MCF 10A (cell line): ENCODE results near the gene C5orf58. TPM values are rescaled to one million over a fixed set of nuclear protein-coding genes. Genes with fewer than 3 reads are reported as not detected.

ENCODE experiments used
- Bru-seq: library from RNA; stranded (reverse); fragments of 400-500 nt; gene quantifications from one replicate; lab custom pipeline; 2021; lab: Mats Ljungman, UMichigan
- BruChase-seq, 2 experiments: library from RNA; stranded (reverse); fragments of 400-500 nt; gene quantifications; one replicate each; lab custom pipeline; 2021; lab: Mats Ljungman, UMichigan
- BruUV-seq: library from RNA; stranded (reverse); fragments of 400-500 nt; replicated peaks from 2 replicates; lab custom pipeline; 2021; lab: Mats Ljungman, UMichigan
- CTCF ChIA-PET: fragments of 300-600 bp; sonication (Branson Sonifier 250); formaldehyde crosslinking; extraction: SDS; loops from one replicate; lab custom pipeline; 2021; ENCODE audit warnings: antibody characterized with exemption, inconsistent platforms; lab: Yijun Ruan, JAX
- POLR2A ChIA-PET: fragments of 300-600, 350-650 bp; sonication (Branson Sonifier 250); formaldehyde crosslinking; extraction: SDS; loops from one replicate; lab custom pipeline; 2020; ENCODE audit warnings: antibody characterized with exemption, inconsistent platforms; lab: Yijun Ruan, JAX
- DNase-seq: peaks from one replicate; pipeline ENCODE4 v3.0.0-alpha.2; 2018; ENCODE audit not compliant: unreplicated experiment
- H3K27ac Mint-ChIP-seq: one replicate; pipeline ENCODE4 v1.8.0; 2022; ENCODE audit warnings: mild to moderate bottlenecking, low read depth, mixed read lengths; ENCODE audit not compliant: unreplicated experiment
- H3K27me3 Mint-ChIP-seq: one replicate; pipeline ENCODE4 v1.8.0; 2022; ENCODE audit warnings: mixed read lengths; ENCODE audit not compliant: insufficient read depth, unreplicated experiment
- H3K36me3 Mint-ChIP-seq: one replicate; pipeline ENCODE4 v1.8.0; 2022; ENCODE audit warnings: mild to moderate bottlenecking, moderate library complexity, mixed read lengths; ENCODE audit not compliant: insufficient read depth, unreplicated experiment
- H3K4me1 Mint-ChIP-seq: one replicate; pipeline ENCODE4 v1.8.0; 2022; ENCODE audit warnings: mixed read lengths; ENCODE audit not compliant: insufficient read depth, unreplicated experiment
- H3K4me3 Mint-ChIP-seq: one replicate; pipeline ENCODE4 v1.8.0; 2022; ENCODE audit warnings: mild to moderate bottlenecking, moderate library complexity, mixed read lengths; ENCODE audit not compliant: unreplicated experiment
- H3K9me3 Mint-ChIP-seq: one replicate; pipeline ENCODE4 v1.8.0; 2022; ENCODE audit warnings: mixed read lengths; ENCODE audit not compliant: unreplicated experiment
- intact Hi-C: fragments of 100-400 bp; cut with micrococcal nuclease; formaldehyde crosslinking; loops from 2 replicates; pipeline ENCODE4 v1.14.1; 2022
- long read RNA-seq: library from polyadenylated mRNA; stranded (forward); transcript quantifications from one replicate; pipeline ENCODE4 v2.0.0, GENCODE V29; 2022
- total RNA-seq: library from RNA; stranded (reverse); gene quantifications from 2 replicates; pipeline ENCODE4 v1.2.3, GENCODE V29; 2022
- TF ChIP-seq, protein P1 (sequence below): fragments of 200-600 bp; IDR thresholded peaks from one replicate; pipeline ENCODE4 v1.8.0; 2022; ENCODE audit warnings: antibody characterized with exemption, mild to moderate bottlenecking; ENCODE audit not compliant: unreplicated experiment

C5orf58 gene, protein sequence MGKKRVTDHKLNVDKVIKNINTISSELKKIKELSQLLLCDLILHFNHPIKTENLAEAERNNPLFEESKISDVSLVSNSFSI
- total RNA-seq: not detected in 2 replicates
- percentile 3 among the genes with signal in this experiment for Bru-seq, nascent RNA
- not detected for BruChase-seq, experiment 1, labeled RNA remaining after a 6-hour chase
- BruChase-seq, experiment 2, labeled RNA remaining after a 2-hour chase: percentile 8 among the genes with signal in this experiment
- long read RNA-seq: 0 reads

DNA sequence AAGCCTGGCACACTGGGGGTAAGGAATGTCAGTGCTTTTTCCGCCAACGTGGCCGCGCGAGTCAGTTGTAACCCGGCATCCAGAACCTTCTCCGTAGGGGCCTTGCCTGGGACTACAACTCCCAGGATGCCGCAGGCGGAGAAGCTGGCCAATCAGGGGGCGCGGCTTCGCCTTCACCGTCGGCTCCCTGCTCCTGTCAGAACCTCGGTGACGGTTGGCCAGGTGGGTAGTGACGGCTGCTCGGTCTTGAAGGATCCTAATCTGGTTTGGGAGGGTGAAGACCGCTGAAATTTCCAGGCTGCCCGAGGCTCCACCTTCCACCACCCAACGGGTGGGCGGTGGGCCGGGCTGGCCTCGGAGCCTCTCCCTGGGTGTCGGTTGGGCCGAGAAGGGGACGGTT, at the start of gene C5orf58:
TSS of gene C5orf58 (plus strand) at position 200 of the 400 bp plus-strand sequence. CDS start 1,992 bp downstream, outside the sequence.
- no peaks in the 10 kb centered on the region for H3K36me3 Mint-ChIP-seq
- TF ChIP-seq, protein P1, sequence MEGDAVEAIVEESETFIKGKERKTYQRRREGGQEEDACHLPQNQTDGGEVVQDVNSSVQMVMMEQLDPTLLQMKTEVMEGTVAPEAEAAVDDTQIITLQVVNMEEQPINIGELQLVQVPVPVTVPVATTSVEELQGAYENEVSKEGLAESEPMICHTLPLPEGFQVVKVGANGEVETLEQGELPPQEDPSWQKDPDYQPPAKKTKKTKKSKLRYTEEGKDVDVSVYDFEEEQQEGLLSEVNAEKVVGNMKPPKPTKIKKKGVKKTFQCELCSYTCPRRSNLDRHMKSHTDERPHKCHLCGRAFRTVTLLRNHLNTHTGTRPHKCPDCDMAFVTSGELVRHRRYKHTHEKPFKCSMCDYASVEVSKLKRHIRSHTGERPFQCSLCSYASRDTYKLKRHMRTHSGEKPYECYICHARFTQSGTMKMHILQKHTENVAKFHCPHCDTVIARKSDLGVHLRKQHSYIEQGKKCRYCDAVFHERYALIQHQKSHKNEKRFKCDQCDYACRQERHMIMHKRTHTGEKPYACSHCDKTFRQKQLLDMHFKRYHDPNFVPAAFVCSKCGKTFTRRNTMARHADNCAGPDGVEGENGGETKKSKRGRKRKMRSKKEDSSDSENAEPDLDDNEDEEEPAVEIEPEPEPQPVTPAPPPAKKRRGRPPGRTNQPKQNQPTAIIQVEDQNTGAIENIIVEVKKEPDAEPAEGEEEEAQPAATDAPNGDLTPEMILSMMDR: no peak
- DNase-seq: no peak
- BruUV-seq: no TSS peak
- H3K4me3 Mint-ChIP-seq: no peak within 1 kb of the TSS
- intact Hi-C loops: no loop called here
- no peaks in the 10 kb centered on the region for H3K4me1 Mint-ChIP-seq
- CTCF ChIA-PET: interaction anchor here (0.6 to 4.5 kb wide), 2 partner anchors 189 to 201 kb away, joined by 4 to 23 read pairs; no protein-coding TSS in a partner anchor
- no peaks in the 10 kb centered on the region for H3K9me3 Mint-ChIP-seq
- POLR2A ChIA-PET: no interaction called here
- H3K27ac Mint-ChIP-seq: no peak within 1 kb of the TSS
- peaks cover 20% of the 10 kb centered on the region for H3K27me3 Mint-ChIP-seq

DNA sequence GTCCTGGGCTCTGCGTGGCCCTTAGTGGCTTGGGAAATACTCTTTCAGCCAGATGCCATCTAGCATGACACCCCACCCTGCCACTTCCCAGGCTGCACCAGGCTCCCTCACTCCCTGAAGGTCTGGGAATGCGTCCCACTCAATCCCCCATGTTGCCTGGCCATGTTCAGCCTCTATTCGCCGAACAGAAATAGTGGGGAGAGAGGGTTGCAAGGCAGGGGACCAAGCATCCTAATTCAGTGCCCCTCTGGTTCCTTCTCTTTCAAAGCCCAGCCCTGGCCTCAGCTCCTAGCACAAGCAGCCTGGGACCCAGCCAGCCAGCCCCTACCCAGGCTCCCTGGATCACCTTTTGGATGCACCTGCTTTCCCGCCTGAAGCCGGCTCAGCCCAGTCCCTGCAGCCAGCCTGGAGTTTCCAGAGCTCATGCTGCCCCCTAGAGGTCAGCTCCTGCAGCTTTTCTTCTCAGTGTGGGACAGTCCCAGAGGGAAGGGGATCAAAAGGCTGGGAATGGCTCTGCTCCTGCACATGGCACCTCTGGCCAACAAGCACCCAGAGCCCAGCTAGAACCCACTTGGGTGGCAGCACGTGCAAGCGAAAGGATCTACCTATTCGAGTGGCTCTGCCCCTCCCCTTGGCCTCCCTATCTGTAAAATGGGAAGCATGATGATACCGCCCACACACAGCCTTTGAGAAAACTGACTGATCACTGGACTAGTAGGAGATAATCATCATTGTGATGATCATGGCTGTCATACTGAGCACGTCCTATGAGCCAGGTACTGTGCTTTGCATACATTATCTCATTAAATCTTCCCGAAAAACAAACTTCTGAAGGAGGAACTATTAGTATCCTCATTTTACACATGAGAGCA, 48.7 kb upstream of the C5orf58 start:
- intact Hi-C loops: loop anchor here (1.0 to 5.0 kb wide), 3 partner anchors 33 to 482 kb away; no protein-coding TSS in a partner anchor
- no TSS peak for BruUV-seq
- Mint-ChIP-seq H3K36me3 (no peaks in the 10 kb centered on the region), H3K4me3 (no peak overlapping the region), H3K27ac (no peak overlapping the region), H3K9me3 (no peaks in the 10 kb centered on the region), H3K4me1 (no peaks in the 10 kb centered on the region), H3K27me3 (no peaks in the 10 kb centered on the region)
- peak; percentile 85 for DNase-seq
- TF ChIP-seq, protein P1: peak; percentile 89
- ChIA-PET CTCF (interaction anchor here (0.6 to 29.7 kb wide), 55 partner anchors 8 to 1217 kb away, joined by 3 to 633 read pairs (median 5); partner anchors contain the start of gene FOXI1), POLR2A (interaction anchor here (1.0 to 1.3 kb wide), 2 partner anchors 83 to 85 kb away, joined by 3 to 8 read pairs; no protein-coding TSS in a partner anchor)

DNA sequence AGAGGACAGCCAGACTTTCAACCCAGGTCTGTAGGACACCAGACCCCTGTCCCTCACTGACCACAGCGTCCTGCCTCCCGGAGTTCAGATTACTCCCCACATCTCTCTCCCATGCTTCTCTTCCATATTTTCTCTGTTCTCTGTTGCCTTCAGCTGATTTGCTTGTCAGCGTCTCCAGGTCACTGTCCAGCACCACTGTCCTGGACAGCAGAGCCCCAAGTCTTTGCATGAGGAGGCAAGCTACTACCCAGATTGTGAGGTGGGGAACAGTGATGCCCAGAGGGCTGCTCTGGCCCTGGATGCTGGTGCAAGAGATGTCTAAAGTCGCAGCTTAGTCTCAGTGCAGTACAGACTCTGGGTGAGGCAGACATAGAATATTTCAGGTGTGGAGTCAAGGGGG, 48.0 kb upstream of the C5orf58 start:
- CTCF ChIA-PET: interaction anchor here (0.6 to 29.7 kb wide), 46 partner anchors 9 to 1265 kb away, joined by 3 to 633 read pairs (median 5); partner anchors contain the start of gene FOXI1
- intact Hi-C loops: loop anchor here (1.0 to 5.0 kb wide), 3 partner anchors 33 to 482 kb away; no protein-coding TSS in a partner anchor
- POLR2A ChIA-PET: interaction anchor here (1.3 kb wide), 1 partner anchor 84 kb away, joined by 8 read pairs; no protein-coding TSS in a partner anchor

More for the DNA sequence above, 48.0 kb upstream of the C5orf58 start:
- no peaks in the 10 kb centered on the region for H3K9me3 Mint-ChIP-seq
- H3K27me3 Mint-ChIP-seq: no peaks in the 10 kb centered on the region
- no TSS peak for BruUV-seq
- H3K36me3 Mint-ChIP-seq: no peaks in the 10 kb centered on the region
- H3K4me3 Mint-ChIP-seq: no peak overlapping the region
- TF ChIP-seq, protein P1: no peak
- H3K4me1 Mint-ChIP-seq: no peaks in the 10 kb centered on the region
- no peak overlapping the region for H3K27ac Mint-ChIP-seq
- no peak for DNase-seq
